SK-N-MC (cell line): ENCODE measurements around the gene ERGIC1.

Experiments used
- EZH2 ChIP-seq: fragments of 200-600 bp; sonication (generic); IDR thresholded peaks from one replicate; pipeline ENCODE4 v1.6.1; 2017; ENCODE audit warnings: antibody characterized with exemption
- FOXP2 ChIP-seq: optimal IDR thresholded peaks from 2 replicates; pipeline ENCODE3; 2011; ENCODE audit warnings: mild to moderate bottlenecking, moderate library complexity; ENCODE audit not compliant: insufficient read depth; ENCODE audit errors: extremely low read length, control extremely low read depth
- POLR2AphosphoS5 ChIP-seq: IDR thresholded peaks from 2 replicates; pipeline ENCODE4 v1.6.1; 2012; ENCODE audit warnings: mild to moderate bottlenecking, low read depth, low read length, borderline replicate concordance

- TF ChIP-seq POLR2AphosphoS5 (no peak), EZH2 (no peak), FOXP2 (no peak)
Observed at GRCh38 chr5:172793577-172794488, 40.2 kb upstream of the ERGIC1 start.
